ENCODE measurements around the gene CCDC8.
"Not testable (repeated sequence)": the region's sequence is repeated elsewhere in the genome, so short reads cannot be mapped to it uniquely, and the experiment has no call there.

CCDC8 gene

DNA sequence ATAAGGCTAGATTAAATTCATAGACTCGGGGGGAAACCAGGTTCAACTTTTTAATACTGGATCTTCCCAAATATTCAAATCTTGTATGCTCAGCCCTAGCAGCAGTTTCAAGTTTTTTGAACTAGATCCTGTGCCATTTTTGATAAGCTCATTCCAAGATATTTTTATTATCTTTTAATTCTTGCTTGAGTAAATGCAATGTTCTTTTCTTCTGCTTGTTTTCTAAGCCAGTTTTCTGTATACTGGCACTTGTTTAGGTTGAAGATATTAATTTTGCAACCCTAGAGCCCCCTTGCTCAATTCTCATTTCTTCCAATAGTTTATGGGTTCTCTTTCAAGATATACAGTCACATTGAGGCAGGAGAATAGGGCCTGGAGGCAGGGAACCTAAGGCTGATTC lies 28.5 kb upstream of the CCDC8 start:
- Histone ChIP-seq H3K9me3 (no peaks in the 10 kb centered on the region), H3K36me3 (no peaks in the 10 kb centered on the region), H3K27ac (peak overlapping the region; percentile 50 to 55), H3K27me3 (no peaks in the 10 kb centered on the region), H3K4me1 (peaks cover 0 to 20% (median 11%) of the 10 kb centered on the region in 4 donors), H3K4me3 (no peak overlapping the region)
- intact Hi-C loops (cut with DNase I; ENCODE audit: low total_unique reads): no loop called here
- TF ChIP-seq, protein P1, sequence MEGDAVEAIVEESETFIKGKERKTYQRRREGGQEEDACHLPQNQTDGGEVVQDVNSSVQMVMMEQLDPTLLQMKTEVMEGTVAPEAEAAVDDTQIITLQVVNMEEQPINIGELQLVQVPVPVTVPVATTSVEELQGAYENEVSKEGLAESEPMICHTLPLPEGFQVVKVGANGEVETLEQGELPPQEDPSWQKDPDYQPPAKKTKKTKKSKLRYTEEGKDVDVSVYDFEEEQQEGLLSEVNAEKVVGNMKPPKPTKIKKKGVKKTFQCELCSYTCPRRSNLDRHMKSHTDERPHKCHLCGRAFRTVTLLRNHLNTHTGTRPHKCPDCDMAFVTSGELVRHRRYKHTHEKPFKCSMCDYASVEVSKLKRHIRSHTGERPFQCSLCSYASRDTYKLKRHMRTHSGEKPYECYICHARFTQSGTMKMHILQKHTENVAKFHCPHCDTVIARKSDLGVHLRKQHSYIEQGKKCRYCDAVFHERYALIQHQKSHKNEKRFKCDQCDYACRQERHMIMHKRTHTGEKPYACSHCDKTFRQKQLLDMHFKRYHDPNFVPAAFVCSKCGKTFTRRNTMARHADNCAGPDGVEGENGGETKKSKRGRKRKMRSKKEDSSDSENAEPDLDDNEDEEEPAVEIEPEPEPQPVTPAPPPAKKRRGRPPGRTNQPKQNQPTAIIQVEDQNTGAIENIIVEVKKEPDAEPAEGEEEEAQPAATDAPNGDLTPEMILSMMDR (IDR thresholded peaks at IDR 0.05): no peak
- DNase-seq: no peak

DNA sequence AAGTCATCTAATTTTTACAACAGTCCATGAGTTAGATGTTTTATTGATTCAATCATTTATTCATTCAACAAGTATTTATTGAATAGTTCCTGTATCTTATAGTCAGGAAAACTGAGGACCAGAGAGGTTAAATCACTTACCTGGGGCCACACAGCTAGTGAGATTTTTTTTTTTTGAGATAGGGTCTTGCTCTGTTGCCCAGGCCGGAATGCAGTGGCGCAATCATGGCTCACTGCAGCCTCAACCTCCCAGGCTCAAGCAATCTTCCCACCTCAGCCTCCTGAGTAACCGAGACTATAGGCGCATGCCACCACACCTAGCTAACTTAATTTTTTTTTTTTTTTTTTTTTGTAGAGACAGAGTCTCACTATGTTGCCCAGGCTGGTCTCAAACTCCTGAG lies 22.3 kb upstream of the CCDC8 start:
- H3K4me3 ChIP-seq; H3K27ac ChIP-seq; H3K9me3 ChIP-seq; H3K4me1 ChIP-seq; H3K27me3 ChIP-seq; H3K36me3 ChIP-seq; intact Hi-C loops (cut with DNase I; ENCODE audit: low total_unique reads): not testable (repeated sequence)
- DNase-seq: peak in 1 of 2 donors; percentile 5

DNA sequence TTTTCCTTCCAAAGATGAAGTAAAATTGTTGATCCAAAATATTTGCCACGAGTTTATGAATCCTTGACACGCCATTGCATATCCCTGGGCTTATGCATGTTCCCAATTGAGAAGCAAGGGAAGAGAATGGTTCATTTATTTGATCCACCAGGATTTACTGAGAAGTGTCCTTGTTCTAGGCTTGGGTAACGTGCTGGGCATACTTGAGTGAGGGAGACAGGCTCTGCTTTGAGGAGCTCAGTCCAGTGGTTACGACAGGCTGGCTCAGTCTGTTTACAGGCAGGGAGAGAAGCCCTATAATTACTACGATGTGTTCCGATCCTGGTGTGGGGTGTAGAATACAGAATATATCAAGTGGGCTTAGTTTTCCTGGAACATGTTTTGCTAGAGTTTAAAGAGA lies 21.6 kb upstream of the CCDC8 start:
- no peak for DNase-seq
- TF ChIP-seq, protein P1 (IDR thresholded peaks at IDR 0.05): no peak

DNA sequence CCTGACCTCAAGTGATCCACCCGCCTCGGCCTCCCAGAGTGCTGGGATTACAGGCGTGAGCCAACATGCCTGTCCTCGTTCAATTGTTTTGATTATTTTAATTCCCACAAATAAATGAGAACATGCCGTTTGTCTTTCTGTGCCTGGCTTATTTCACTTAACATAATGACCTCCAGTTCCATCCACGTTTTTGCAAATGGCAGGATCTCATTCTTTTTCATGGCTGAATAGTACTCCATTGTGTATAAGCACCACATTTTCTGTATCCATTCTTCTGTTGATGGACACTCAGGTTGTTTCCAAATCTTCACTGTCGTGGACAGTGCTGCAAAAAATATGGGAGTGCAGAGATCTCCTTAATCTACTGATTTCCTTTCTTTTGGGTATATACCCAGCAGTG lies 20.1 kb upstream of the CCDC8 start:
- H3K9me3 ChIP-seq; H3K36me3 ChIP-seq; H3K27ac ChIP-seq; H3K27me3 ChIP-seq; DNase-seq; intact Hi-C loops (cut with DNase I; ENCODE audit: low total_unique reads); H3K4me1 ChIP-seq; H3K4me3 ChIP-seq: not testable (repeated sequence)

More for the DNA sequence above, 21.6 kb upstream of the CCDC8 start:
- H3K4me1 ChIP-seq: no peaks in the 10 kb centered on the region
- no peaks in the 10 kb centered on the region for H3K27me3 ChIP-seq
- H3K9me3 ChIP-seq: no peaks in the 10 kb centered on the region
- H3K27ac ChIP-seq: no peak overlapping the region
- H3K36me3 ChIP-seq: no peaks in the 10 kb centered on the region
- no peak overlapping the region for H3K4me3 ChIP-seq
- intact Hi-C loops (cut with DNase I; ENCODE audit: low total_unique reads): no loop called here

DNA sequence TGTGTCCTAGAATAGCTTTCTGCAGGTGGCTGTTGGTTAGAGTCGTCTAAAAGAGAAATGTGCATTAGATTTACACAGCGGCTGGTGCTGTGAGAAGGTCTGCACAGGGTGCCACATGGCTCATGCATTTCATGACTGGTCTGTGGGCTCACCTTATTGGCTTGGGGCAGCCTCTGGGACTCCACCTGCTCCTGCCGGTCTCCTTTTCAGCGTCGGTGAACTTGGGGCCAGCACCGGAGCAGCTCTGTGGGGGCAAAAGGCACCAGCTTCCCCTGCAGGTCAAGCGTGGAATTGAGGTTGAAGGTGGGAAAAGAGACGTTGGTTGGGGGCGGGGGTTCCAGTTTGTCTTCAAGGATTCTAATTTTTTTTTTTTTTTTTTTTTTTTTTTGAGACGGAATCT lies 18.5 kb upstream of the CCDC8 start:
- intact Hi-C loops (cut with DNase I; ENCODE audit: low total_unique reads): no loop called here
- DNase-seq: peak in 1 of 2 donors; percentile 7

DNA sequence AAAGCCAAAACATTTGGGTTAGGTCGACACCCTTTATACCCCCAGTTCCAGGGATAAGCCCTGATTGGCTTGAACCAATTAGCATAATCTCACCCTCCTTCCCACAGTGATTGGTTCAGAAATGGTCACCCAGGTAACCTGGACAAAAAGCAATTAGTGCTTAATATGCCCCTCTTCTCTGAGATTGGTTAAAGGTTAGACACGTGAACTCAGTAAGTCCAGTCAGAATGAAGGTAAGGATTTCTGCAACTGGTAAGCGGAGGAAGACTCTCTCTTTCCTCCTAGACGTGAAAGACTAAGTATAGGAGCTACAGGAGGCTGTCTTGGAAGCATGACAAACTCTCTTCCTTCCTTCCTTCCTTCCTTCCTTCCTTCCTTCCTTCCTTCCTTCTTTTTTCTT lies 16.6 kb upstream of the CCDC8 start:
- TF ChIP-seq, protein P1 (IDR thresholded peaks at IDR 0.05): no peak
- intact Hi-C loops (cut with DNase I; ENCODE audit: low total_unique reads): no loop called here
- Histone ChIP-seq H3K9me3 (no peaks in the 10 kb centered on the region), H3K4me1 (peaks cover 0 to 29% (median 17%) of the 10 kb centered on the region in 4 donors), H3K27ac (no peak overlapping the region), H3K27me3 (no peaks in the 10 kb centered on the region), H3K4me3 (no peak overlapping the region), H3K36me3 (no peaks in the 10 kb centered on the region)
- DNase-seq: no peak

More for the DNA sequence above, 18.5 kb upstream of the CCDC8 start:
- Histone ChIP-seq H3K4me1 (peaks cover 0 to 22% (median 12%) of the 10 kb centered on the region in 4 donors), H3K36me3 (no peaks in the 10 kb centered on the region), H3K4me3 (no peak overlapping the region), H3K9me3 (no peaks in the 10 kb centered on the region), H3K27ac (no peak overlapping the region), H3K27me3 (no peaks in the 10 kb centered on the region)
- TF ChIP-seq, protein P1 (IDR thresholded peaks at IDR 0.05): no peak
